Cerebellar cortex (tissue), 1 donor: ENCODE results near the gene COL6A2.
"Not testable (repeated sequence)": the region's sequence is repeated elsewhere in the genome, so short reads cannot be mapped to it uniquely, and the experiment has no call there.

Source experiments
- DNase-seq: peaks from one replicate; pipeline ENCODE4 v3.0.0-alpha.2; 2015; ENCODE audit warnings: low spot score

Gene COL6A2

GRCh38 chr21:46176443-46177129 is 78.7 kb downstream of the COL6A2 start:
- not testable (repeated sequence) for DNase-seq

DNA sequence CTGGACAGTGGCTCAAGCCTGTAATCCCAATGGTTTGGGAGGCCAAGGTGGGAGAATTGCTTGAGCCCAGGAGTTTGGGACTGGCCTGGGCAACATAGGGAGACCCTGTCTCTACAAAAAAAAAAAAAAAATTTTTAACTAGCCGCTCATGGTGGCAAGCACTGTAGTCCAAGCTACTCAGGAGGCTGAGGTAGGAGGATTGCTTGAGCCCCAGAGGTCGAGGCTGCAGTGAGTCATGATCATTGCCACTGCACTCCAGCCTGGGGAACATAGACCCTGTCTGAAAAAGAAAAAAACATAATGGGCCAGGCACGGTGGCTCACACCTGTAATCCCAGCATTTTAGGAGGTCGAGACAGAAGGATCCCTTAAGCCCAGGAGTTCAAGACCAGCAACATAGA is 81.0 kb downstream of the COL6A2 start:
- DNase-seq, result no peak
